ENCODE data around the gene TAPT1.

DNA sequence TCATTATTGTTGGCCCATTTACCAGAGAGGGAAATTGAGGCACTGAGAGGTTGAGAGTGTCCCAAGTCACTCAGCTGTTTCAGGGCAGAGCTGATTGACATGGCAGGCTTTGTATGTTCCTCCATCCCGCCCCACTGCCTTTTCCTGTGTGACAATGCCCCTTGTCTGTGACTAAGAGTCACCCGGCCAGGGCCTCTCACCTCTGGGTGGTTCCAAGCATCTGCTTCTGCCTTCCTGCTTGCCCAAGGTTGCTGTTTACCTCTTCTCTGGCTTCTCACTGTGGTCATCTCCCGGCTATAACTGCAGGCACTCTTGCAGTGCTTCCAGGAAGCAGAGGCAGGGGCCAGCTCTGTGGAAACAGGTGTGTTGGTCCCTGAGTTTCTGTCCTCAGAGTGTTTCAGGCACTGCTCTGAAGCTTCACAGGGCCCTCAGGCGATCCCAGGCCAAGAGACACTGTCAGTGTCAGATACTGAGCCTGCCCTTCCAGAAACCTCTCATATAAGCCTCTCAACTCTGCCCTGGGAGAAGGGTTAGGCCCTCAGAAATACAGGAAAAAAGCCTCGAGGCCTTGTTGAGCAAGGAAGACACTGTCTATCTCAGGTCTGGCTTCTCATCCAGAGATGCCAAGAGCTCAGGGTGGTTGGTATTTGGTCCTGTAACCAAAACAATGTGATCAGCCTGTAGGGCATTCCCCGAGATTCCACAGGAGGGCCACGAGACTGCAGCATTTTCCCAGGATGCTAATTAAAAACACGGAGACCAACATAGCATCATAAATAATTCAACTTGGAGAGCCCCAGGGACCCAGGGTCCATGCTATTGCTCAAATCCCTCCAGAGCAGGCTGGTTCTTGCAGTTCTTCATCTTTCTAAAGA, 100.5 kb downstream of the TAPT1 start:
- TF ChIP-seq, protein P1, sequence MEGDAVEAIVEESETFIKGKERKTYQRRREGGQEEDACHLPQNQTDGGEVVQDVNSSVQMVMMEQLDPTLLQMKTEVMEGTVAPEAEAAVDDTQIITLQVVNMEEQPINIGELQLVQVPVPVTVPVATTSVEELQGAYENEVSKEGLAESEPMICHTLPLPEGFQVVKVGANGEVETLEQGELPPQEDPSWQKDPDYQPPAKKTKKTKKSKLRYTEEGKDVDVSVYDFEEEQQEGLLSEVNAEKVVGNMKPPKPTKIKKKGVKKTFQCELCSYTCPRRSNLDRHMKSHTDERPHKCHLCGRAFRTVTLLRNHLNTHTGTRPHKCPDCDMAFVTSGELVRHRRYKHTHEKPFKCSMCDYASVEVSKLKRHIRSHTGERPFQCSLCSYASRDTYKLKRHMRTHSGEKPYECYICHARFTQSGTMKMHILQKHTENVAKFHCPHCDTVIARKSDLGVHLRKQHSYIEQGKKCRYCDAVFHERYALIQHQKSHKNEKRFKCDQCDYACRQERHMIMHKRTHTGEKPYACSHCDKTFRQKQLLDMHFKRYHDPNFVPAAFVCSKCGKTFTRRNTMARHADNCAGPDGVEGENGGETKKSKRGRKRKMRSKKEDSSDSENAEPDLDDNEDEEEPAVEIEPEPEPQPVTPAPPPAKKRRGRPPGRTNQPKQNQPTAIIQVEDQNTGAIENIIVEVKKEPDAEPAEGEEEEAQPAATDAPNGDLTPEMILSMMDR (IDR thresholded peaks at IDR 0.05): no peak
- no peak for TF ChIP-seq POLR2A (IDR thresholded peaks at IDR 0.05)
